DOHH2 (cell line): Measurements from ENCODE around the gene NOC2L.

Experiments
- EZH2phosphoT487 ChIP-seq: fragments of 200-600 bp; sonication (generic); IDR thresholded peaks from 2 replicates; pipeline ENCODE4 v1.6.1; 2017; ENCODE audit warnings: borderline replicate concordance, mild to moderate bottlenecking, antibody characterized with exemption, low read length, moderate library complexity, mixed read lengths
- TF ChIP-seq, protein P1 (sequence below): fragments of 200-600 bp; sonication (generic); IDR thresholded peaks from one replicate; pipeline ENCODE4 v1.5.1; 2014; ENCODE audit warnings: antibody characterized with exemption, mild to moderate bottlenecking, low read depth, low read length; ENCODE audit not compliant: poor library complexity, severe bottlenecking

- TF ChIP-seq, protein P1, sequence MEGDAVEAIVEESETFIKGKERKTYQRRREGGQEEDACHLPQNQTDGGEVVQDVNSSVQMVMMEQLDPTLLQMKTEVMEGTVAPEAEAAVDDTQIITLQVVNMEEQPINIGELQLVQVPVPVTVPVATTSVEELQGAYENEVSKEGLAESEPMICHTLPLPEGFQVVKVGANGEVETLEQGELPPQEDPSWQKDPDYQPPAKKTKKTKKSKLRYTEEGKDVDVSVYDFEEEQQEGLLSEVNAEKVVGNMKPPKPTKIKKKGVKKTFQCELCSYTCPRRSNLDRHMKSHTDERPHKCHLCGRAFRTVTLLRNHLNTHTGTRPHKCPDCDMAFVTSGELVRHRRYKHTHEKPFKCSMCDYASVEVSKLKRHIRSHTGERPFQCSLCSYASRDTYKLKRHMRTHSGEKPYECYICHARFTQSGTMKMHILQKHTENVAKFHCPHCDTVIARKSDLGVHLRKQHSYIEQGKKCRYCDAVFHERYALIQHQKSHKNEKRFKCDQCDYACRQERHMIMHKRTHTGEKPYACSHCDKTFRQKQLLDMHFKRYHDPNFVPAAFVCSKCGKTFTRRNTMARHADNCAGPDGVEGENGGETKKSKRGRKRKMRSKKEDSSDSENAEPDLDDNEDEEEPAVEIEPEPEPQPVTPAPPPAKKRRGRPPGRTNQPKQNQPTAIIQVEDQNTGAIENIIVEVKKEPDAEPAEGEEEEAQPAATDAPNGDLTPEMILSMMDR = no peak
- TF ChIP-seq EZH2phosphoT487 = no peak
These were observed 21.1 kb upstream of the NOC2L start for GRCh38 chr1:980137-980571.
